Stimulated activated CD4-positive, alpha-beta T cell treated with anti-CD3 and anti-CD28 coated beads, Interleukin-15, amount 100 ng/mL, for 24 hours (primary cell): ENCODE results near the gene USP28.
"Not testable (repeated sequence)": the region's sequence is repeated elsewhere in the genome, so short reads cannot be mapped to it uniquely, and the experiment has no call there.

Experiments
- DNase-seq: peaks from one replicate; pipeline ENCODE4 v3.0.0-alpha.2; 2020

The USP28 gene

DNA sequence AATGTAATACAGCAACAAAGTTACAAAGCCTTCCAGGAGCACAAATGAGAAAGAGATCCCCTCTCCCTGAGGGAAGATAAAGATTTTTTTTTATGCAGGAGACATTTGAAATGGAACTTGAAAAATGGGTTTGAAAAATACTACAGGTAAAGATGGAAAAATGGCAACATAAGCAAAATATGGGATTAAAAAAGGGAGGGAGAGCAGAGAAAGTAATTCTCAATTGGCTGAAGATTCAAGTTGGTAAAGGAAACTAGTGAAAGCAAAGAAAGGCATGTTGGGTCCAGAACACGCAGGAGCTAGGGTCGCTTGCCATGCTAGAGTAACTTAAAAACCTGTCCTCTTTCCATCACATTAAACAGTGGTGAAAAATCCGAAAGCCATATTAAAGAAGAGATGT lies 103.4 kb downstream of the USP28 start:
- no peak for DNase-seq

DNA sequence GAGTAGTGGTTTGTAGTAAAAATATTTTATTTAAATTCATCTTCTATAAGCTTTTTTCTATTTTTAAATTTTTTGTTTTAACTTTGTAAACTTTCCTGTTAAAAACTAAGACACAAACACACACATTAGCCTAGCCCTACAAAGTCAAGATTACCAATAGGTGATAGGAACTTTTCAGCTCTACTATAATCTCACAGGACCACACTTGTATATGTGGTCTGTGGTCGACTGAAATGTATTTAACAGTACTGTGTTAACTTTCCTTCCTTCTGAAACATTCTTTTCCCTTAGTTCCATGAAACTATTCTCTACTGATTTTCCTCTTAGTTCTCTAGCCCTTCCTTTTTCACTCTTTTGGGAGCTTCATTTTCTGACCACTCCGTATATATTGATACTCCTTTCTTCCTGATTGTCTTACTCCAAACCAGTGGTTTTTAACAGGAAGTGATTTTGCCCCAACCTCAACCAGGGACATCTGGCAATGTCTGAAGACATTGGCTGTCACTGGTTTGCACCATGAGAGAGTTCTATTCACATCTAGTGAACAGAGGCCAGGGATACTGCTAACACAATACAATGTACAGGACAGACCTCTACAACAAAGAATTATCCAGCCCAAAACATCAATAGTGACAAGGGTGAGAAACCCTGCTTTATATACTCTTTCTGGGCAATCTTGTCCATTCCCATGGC lies 110.7 kb downstream of the USP28 start:
- no peak for DNase-seq

DNA sequence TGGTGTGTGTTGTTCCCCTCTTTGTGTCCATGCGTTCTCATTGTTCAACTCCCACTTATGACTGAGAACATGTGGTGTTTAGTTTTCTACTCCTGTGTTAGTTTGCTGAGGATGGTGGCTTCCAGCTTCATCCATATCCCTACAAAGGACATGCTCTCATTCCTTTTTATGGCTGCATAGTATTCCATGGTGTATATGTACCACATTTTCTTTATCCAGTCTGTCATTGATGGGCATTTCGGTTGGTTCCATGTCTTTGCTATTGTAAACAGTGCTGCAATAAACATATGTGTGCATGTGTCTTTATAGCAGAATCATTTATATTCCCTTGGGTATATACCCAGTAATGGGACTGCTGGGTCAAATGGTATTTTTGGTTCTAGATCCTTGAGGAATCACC lies 112.3 kb downstream of the USP28 start:
- not testable (repeated sequence) for DNase-seq

GRCh38 chr11:113760241-113760640 lies 115.1 kb downstream of the USP28 start:
- no peak for DNase-seq

DNA sequence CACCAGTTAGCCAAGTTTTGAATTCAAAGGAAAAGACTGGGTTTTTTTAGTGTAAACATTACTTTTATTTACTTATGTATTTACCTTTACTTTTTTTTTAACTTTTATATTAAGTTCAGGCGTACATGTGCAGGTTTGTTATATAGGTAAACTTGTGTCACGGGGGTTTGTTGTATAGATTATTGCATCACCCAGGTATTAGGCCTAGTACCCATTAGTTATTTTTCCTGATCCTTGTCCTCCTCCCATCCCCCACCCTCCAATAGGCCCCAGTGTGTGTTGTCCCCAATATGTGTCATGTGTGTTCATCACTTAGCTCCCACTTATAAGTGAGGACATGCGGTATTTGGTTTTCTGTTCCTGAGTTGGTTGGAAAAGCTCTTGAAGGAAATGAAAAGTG lies 122.4 kb downstream of the USP28 start:
- no peak for DNase-seq
